ENCODE measurements around the gene ZDHHC14. TPM values are rescaled to one million over a fixed set of nuclear protein-coding genes. Genes with fewer than 3 reads are reported as not detected.

Gene ZDHHC14
- total RNA-seq, 1 experiment from 2014 or later: 3.2 TPM

- no peak for DNase-seq (ENCODE audit: unreplicated experiment)
- BruUV-seq (replicated peaks): no TSS peak
- H3K4me3 Mint-ChIP-seq (ENCODE audit: unreplicated experiment): no peak overlapping the region
- intact Hi-C loops (cut with micrococcal nuclease): no loop called here
- H3K27me3 Mint-ChIP-seq (ENCODE audit: insufficient read depth, unreplicated experiment): no peaks in the 10 kb centered on the region
- no peak overlapping the region for H3K27ac Mint-ChIP-seq (ENCODE audit: low read depth, unreplicated experiment)
- H3K36me3 Mint-ChIP-seq (ENCODE audit: insufficient read depth, unreplicated experiment): peaks cover 10% of the 10 kb centered on the region
- ChIA-PET CTCF (interaction anchor here (1.4 kb wide), 1 partner anchor 296 kb away, joined by 3 read pairs; no protein-coding TSS in a partner anchor), POLR2A (no interaction called here)
- TF ChIP-seq CTCF (IDR thresholded peaks at IDR 0.05; ENCODE audit: unreplicated experiment): no peak
- H3K4me1 Mint-ChIP-seq (ENCODE audit: insufficient read depth, unreplicated experiment): peaks cover 24% of the 10 kb centered on the region
- no peaks in the 10 kb centered on the region for H3K9me3 Mint-ChIP-seq (ENCODE audit: unreplicated experiment)
These were observed 229.5 kb downstream of the ZDHHC14 start for GRCh38 chr6:157610451-157610999.

- Mint-ChIP-seq H3K36me3 (ENCODE audit: insufficient read depth, unreplicated experiment) (peaks cover 10% of the 10 kb centered on the region), H3K27me3 (ENCODE audit: insufficient read depth, unreplicated experiment) (no peaks in the 10 kb centered on the region), H3K4me3 (ENCODE audit: unreplicated experiment) (no peak overlapping the region), H3K4me1 (ENCODE audit: insufficient read depth, unreplicated experiment) (peaks cover 24% of the 10 kb centered on the region), H3K9me3 (ENCODE audit: unreplicated experiment) (no peaks in the 10 kb centered on the region), H3K27ac (ENCODE audit: low read depth, unreplicated experiment) (no peak overlapping the region)
- TF ChIP-seq CTCF (IDR thresholded peaks at IDR 0.05; ENCODE audit: unreplicated experiment): no peak
- CTCF ChIA-PET: interaction anchor here (0.6 to 2.4 kb wide), 4 partner anchors 22 to 297 kb away, joined by 3 to 6 read pairs (median 3); no protein-coding TSS in a partner anchor
- POLR2A ChIA-PET: interaction anchor here (1.5 kb wide), 1 partner anchor 13 kb away, joined by 3 read pairs; no protein-coding TSS in a partner anchor
- no peak for DNase-seq (ENCODE audit: unreplicated experiment)
- no TSS peak for BruUV-seq (replicated peaks)
- intact Hi-C loops (cut with micrococcal nuclease): no loop called here
These were observed 230.4 kb downstream of the ZDHHC14 start for GRCh38 chr6:157611406-157611805.

GRCh38 chr6:157613011-157613522 lies 232.1 kb downstream of the ZDHHC14 start:
- POLR2A ChIA-PET: interaction anchor here (0.5 to 2.1 kb wide), 14 partner anchors 8 to 698 kb away, joined by 3 to 19 read pairs (median 3); partner anchors contain the start of gene TMEM242
- peaks cover 24% of the 10 kb centered on the region for H3K4me1 Mint-ChIP-seq (ENCODE audit: insufficient read depth, unreplicated experiment)

More at GRCh38 chr6:157613011-157613522, 232.1 kb downstream of the ZDHHC14 start:
- DNase-seq (ENCODE audit: unreplicated experiment): peak; percentile 91
- no peaks in the 10 kb centered on the region for H3K27me3 Mint-ChIP-seq (ENCODE audit: insufficient read depth, unreplicated experiment)
- no peak for TF ChIP-seq CTCF (IDR thresholded peaks at IDR 0.05; ENCODE audit: unreplicated experiment)
- CTCF ChIA-PET: interaction anchor here (0.6 to 2.4 kb wide), 12 partner anchors 11 to 1926 kb away, joined by 3 to 8 read pairs (median 4); no protein-coding TSS in a partner anchor
- intact Hi-C loops (cut with micrococcal nuclease): loop anchor here (1.0 kb wide), 1 partner anchor 233 kb away; no protein-coding TSS in a partner anchor
- H3K36me3 Mint-ChIP-seq (ENCODE audit: insufficient read depth, unreplicated experiment): peaks cover 10% of the 10 kb centered on the region
- peak overlapping the region; percentile 88 for H3K27ac Mint-ChIP-seq (ENCODE audit: low read depth, unreplicated experiment)
- H3K4me3 Mint-ChIP-seq (ENCODE audit: unreplicated experiment): peak overlapping the region; percentile 58
- H3K9me3 Mint-ChIP-seq (ENCODE audit: unreplicated experiment): no peaks in the 10 kb centered on the region
- BruUV-seq (replicated peaks): no TSS peak

All from MCF 10A (cell line).